ENCODE measurements around the gene ZNF844. TPM values are rescaled to one million over a fixed set of nuclear protein-coding genes. Genes with fewer than 3 reads are reported as not detected.

The ZNF844 gene
- total RNA-seq, 1 experiment from 2014 or later, result 10.5 TPM

- TF ChIP-seq FOXJ3 (CRISPR knock-in tag; IDR thresholded peaks at IDR 0.05; ENCODE audit: borderline replicate concordance) (no peak), CBFB (CRISPR knock-in tag; IDR thresholded peaks at IDR 0.05; ENCODE audit: low read depth) (no peak)
- TF ChIP-seq, protein P1, sequence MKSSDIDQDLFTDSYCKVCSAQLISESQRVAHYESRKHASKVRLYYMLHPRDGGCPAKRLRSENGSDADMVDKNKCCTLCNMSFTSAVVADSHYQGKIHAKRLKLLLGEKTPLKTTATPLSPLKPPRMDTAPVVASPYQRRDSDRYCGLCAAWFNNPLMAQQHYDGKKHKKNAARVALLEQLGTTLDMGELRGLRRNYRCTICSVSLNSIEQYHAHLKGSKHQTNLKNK (CRISPR knock-in tag; IDR thresholded peaks at IDR 0.05), result no peak
These were observed at the start of gene ZNF844 (continued) for GRCh38 chr19:12064590-12065538.

GRCh38 chr19:12015015-12015752, 49.3 kb upstream of the ZNF844 start:
- Mint-ChIP-seq H3K27me3 (ENCODE audit: low read depth) (peaks cover 9% of the 10 kb centered on the region), H3K4me1 (peaks cover 6% of the 10 kb centered on the region), H3K9me3 (peaks cover 60% of the 10 kb centered on the region), H3K4me3 (no peak overlapping the region), H3K36me3 (peaks cover 87% of the 10 kb centered on the region), H3K27ac (no peak overlapping the region)
- CTCF ChIA-PET, result no interaction called here
- DNase-seq (ENCODE audit: low spot score), result no peak
- no peak for ATAC-seq
- TF ChIP-seq NFYB (CRISPR knock-in tag; conservative IDR thresholded peaks at IDR 0.05; ENCODE audit: low read depth) (no peak), NFE2L1 (CRISPR knock-in tag; IDR thresholded peaks at IDR 0.05) (no peak), ZNF232 (CRISPR knock-in tag; IDR thresholded peaks at IDR 0.05) (no peak), ATF2 (CRISPR knock-in tag; IDR thresholded peaks at IDR 0.05; ENCODE audit: borderline replicate concordance, low read depth) (no peak), ZBTB21 (CRISPR knock-in tag; IDR thresholded peaks at IDR 0.05; ENCODE audit: borderline replicate concordance) (no peak), IRF2 (CRISPR knock-in tag; IDR thresholded peaks at IDR 0.05; ENCODE audit: borderline replicate concordance, low read depth) (no peak), E2F4 (CRISPR knock-in tag; IDR thresholded peaks at IDR 0.05; ENCODE audit: borderline replicate concordance, low read depth) (no peak), SP1 (CRISPR knock-in tag; conservative IDR thresholded peaks at IDR 0.05) (no peak), FOXJ3 (CRISPR knock-in tag; IDR thresholded peaks at IDR 0.05; ENCODE audit: borderline replicate concordance) (no peak), ZNF219 (CRISPR knock-in tag; IDR thresholded peaks at IDR 0.05; ENCODE audit: borderline replicate concordance) (no peak), STAT6 (CRISPR knock-in tag; conservative IDR thresholded peaks at IDR 0.05; ENCODE audit: low read depth) (no peak)
- POLR2A ChIA-PET, result no interaction called here

DNA sequence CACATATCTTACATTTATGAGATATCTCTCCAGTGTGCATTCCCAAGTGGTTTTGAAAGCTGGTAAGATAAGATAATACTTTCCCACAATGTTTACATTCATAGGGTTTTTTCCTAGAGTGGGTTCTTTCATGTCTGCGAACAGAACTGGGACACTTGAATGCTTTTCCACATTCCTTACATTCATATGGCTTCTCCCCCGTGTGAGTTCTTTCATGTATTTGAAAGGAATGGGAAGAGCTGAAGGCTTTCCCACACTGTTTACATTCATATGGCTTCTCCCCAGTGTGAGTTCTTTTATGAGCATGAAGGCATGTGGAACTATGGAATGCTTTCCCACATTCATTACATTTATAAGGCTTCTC, 48.8 kb upstream of the ZNF844 start:
- H3K9me3 Mint-ChIP-seq, result peaks cover 63% of the 10 kb centered on the region

More for the DNA sequence above, 48.8 kb upstream of the ZNF844 start:
- Mint-ChIP-seq H3K36me3 (peaks cover 85% of the 10 kb centered on the region), H3K4me1 (peaks cover under 1% of the 10 kb centered on the region), H3K27me3 (ENCODE audit: low read depth) (peaks cover 9% of the 10 kb centered on the region), H3K4me3 (no peak overlapping the region), H3K27ac (no peak overlapping the region)
- no peak for TF ChIP-seq ZNF396 (CRISPR knock-in tag; IDR thresholded peaks at IDR 0.05; ENCODE audit: borderline replicate concordance)
- no peak for TF ChIP-seq ATF2 (CRISPR knock-in tag; IDR thresholded peaks at IDR 0.05; ENCODE audit: borderline replicate concordance, low read depth)
- TF ChIP-seq, protein P2, sequence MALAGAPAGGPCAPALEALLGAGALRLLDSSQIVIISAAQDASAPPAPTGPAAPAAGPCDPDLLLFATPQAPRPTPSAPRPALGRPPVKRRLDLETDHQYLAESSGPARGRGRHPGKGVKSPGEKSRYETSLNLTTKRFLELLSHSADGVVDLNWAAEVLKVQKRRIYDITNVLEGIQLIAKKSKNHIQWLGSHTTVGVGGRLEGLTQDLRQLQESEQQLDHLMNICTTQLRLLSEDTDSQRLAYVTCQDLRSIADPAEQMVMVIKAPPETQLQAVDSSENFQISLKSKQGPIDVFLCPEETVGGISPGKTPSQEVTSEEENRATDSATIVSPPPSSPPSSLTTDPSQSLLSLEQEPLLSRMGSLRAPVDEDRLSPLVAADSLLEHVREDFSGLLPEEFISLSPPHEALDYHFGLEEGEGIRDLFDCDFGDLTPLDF (CRISPR knock-in tag; IDR thresholded peaks at IDR 0.05), result no peak
- no peak for TF ChIP-seq NFE2L1 (CRISPR knock-in tag; IDR thresholded peaks at IDR 0.05)
- CTCF ChIA-PET, result no interaction called here
- ATAC-seq, result no peak
- POLR2A ChIA-PET, result no interaction called here
- DNase-seq (ENCODE audit: low spot score), result no peak
